OCI-LY1 (cell line): ENCODE measurements around the gene ETS2.

Source experiments
- H2AFZ ChIP-seq: fragments of 200-600 bp; sonication (generic), shearing (Covaris generic); 2 replicates; pipeline ENCODE4 v1.6.0; 2014; ENCODE audit warnings: antibody characterized with exemption, mild to moderate bottlenecking, low read length
- H3F3A ChIP-seq: fragments of 200-600 bp; sonication (generic), shearing (Covaris generic); 2 replicates; pipeline ENCODE4 v1.6.0; 2014; ENCODE audit warnings: mild to moderate bottlenecking, antibody characterized with exemption, low read length, moderate library complexity; ENCODE audit not compliant: insufficient read depth
- H3K27ac ChIP-seq: fragments of 200-600 bp; sonication (generic); 2 replicates; pipeline ENCODE4 v1.5.1; 2014; ENCODE audit warnings: low read length, mixed run types, mild to moderate bottlenecking, low read depth; ENCODE audit not compliant: poor library complexity, severe bottlenecking
- H3K27me3 ChIP-seq: fragments of 200-600 bp; sonication (generic); 2 replicates; pipeline ENCODE4 v1.6.0; 2014; ENCODE audit warnings: antibody characterized with exemption, mild to moderate bottlenecking, low read length, moderate library complexity; ENCODE audit not compliant: insufficient read depth
- H3K36me3 ChIP-seq: fragments of 200-600 bp; sonication (generic); 2 replicates; pipeline ENCODE4 v1.6.1; 2014; ENCODE audit warnings: mild to moderate bottlenecking, antibody characterized with exemption, low read length, moderate library complexity, mixed read lengths; ENCODE audit not compliant: insufficient read depth
- H3K4me1 ChIP-seq: fragments of 200-600 bp; sonication (generic); 2 replicates; pipeline ENCODE4 v1.5.1; 2014; ENCODE audit warnings: mild to moderate bottlenecking, low read length, moderate library complexity; ENCODE audit not compliant: insufficient read depth, severe bottlenecking
- H3K4me2 ChIP-seq: fragments of 200-600 bp; sonication (generic), shearing (Covaris generic); 2 replicates; pipeline ENCODE4 v1.6.1; 2014; ENCODE audit warnings: low read length
- H3K4me3 ChIP-seq: fragments of 200-600 bp; sonication (generic); 2 replicates; pipeline ENCODE4 v1.5.1; 2014; ENCODE audit warnings: low read length, low read depth, mild to moderate bottlenecking, mixed read lengths; ENCODE audit not compliant: poor library complexity, severe bottlenecking
- H3K79me2 ChIP-seq: fragments of 200-600 bp; shearing (Covaris generic); 2 replicates; pipeline ENCODE4 v1.6.1; 2016; ENCODE audit warnings: mixed run types, low read length, mixed read lengths; ENCODE audit not compliant: insufficient read depth
- H3K9ac ChIP-seq: fragments of 200-600 bp; sonication (generic), shearing (Covaris generic); 2 replicates; pipeline ENCODE4 v1.6.1; 2014; ENCODE audit warnings: mild to moderate bottlenecking, low read length, mixed read lengths
- H3K9me2 ChIP-seq: fragments of 200-600 bp; sonication (generic), shearing (Covaris generic); 2 replicates; pipeline ENCODE4 v1.6.1; 2014; ENCODE audit warnings: low read depth, mild to moderate bottlenecking, low read length, mixed read lengths
- H3K9me3 ChIP-seq: fragments of 200-600 bp; shearing (Covaris generic); 2 replicates; pipeline ENCODE4 v1.6.1; 2014; ENCODE audit warnings: low read length, mixed read lengths
- H4K20me1 ChIP-seq: fragments of 200-600 bp; sonication (generic), shearing (Covaris generic); 2 replicates; pipeline ENCODE4 v1.6.0; 2016; ENCODE audit warnings: mild to moderate bottlenecking, low read length; ENCODE audit not compliant: insufficient read depth
- EZH2 ChIP-seq: fragments of 200-600 bp; sonication (generic), shearing (Covaris generic); IDR thresholded peaks from 2 replicates; pipeline ENCODE4 v1.8.0; 2017; ENCODE audit warnings: borderline replicate concordance, mixed run types, mild to moderate bottlenecking, antibody characterized with exemption, low read length, moderate library complexity, mixed read lengths
- TF ChIP-seq, protein P1 (sequence below): fragments of 200-600 bp; sonication (generic), shearing (Covaris generic); IDR thresholded peaks from 2 replicates; pipeline ENCODE4 v1.5.1; 2017; ENCODE audit warnings: mild to moderate bottlenecking, antibody characterized with exemption, low read length, moderate library complexity, mixed read lengths

Gene ETS2

GRCh38 chr21:38810034-38810825 is 4.5 kb downstream of the ETS2 start:
- H3K9me2 ChIP-seq, result no peaks in the 10 kb centered on the region
- no peak overlapping the region for H3K4me2 ChIP-seq
- no peaks in the 10 kb centered on the region for H4K20me1 ChIP-seq
- H3K9me3 ChIP-seq, result peaks cover 3% of the 10 kb centered on the region
- H3K36me3 ChIP-seq, result peaks cover 61% of the 10 kb centered on the region
- no peak overlapping the region for H3K9ac ChIP-seq
- H3F3A ChIP-seq, result no peaks in the 10 kb centered on the region
- TF ChIP-seq, protein P1, sequence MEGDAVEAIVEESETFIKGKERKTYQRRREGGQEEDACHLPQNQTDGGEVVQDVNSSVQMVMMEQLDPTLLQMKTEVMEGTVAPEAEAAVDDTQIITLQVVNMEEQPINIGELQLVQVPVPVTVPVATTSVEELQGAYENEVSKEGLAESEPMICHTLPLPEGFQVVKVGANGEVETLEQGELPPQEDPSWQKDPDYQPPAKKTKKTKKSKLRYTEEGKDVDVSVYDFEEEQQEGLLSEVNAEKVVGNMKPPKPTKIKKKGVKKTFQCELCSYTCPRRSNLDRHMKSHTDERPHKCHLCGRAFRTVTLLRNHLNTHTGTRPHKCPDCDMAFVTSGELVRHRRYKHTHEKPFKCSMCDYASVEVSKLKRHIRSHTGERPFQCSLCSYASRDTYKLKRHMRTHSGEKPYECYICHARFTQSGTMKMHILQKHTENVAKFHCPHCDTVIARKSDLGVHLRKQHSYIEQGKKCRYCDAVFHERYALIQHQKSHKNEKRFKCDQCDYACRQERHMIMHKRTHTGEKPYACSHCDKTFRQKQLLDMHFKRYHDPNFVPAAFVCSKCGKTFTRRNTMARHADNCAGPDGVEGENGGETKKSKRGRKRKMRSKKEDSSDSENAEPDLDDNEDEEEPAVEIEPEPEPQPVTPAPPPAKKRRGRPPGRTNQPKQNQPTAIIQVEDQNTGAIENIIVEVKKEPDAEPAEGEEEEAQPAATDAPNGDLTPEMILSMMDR, result no peak
- TF ChIP-seq EZH2, result no peak
- no peaks in the 10 kb centered on the region for H3K27me3 ChIP-seq
- no peak overlapping the region for H3K4me3 ChIP-seq
- H3K27ac ChIP-seq, result no peak overlapping the region
- H3K4me1 ChIP-seq, result peaks cover 9% of the 10 kb centered on the region
- H3K79me2 ChIP-seq, result peaks cover 16% of the 10 kb centered on the region
- no peak overlapping the region for H2AFZ ChIP-seq

DNA sequence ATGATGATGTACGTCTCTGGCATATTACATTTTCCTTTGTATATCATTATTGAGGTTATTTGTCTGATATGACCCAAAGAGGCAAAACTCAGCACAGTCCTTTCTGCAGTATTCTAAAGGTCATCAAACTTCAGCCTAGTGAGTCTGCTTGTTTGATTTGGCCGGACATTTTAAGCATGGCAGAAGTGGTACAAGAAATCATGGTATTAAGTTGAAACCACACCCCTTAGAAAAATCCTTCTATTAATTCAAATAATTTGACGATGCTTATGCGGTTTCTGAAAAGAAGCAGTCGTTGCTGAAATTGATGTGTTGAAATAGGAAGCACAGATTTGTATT is 5.1 kb downstream of the ETS2 start:
- Histone ChIP-seq H3K9me3 (peaks cover 3% of the 10 kb centered on the region), H3K27ac (no peak overlapping the region), H3K9ac (no peak overlapping the region), H3K27me3 (no peaks in the 10 kb centered on the region), H3K36me3 (peaks cover 62% of the 10 kb centered on the region), H3F3A (no peaks in the 10 kb centered on the region), H3K79me2 (peaks cover 16% of the 10 kb centered on the region), H3K9me2 (no peaks in the 10 kb centered on the region), H3K4me3 (no peak overlapping the region), H2AFZ (no peak overlapping the region), H3K4me2 (no peak overlapping the region), H3K4me1 (peaks cover 9% of the 10 kb centered on the region), H4K20me1 (no peaks in the 10 kb centered on the region)
- TF ChIP-seq, protein P1, result no peak
- no peak for TF ChIP-seq EZH2

DNA sequence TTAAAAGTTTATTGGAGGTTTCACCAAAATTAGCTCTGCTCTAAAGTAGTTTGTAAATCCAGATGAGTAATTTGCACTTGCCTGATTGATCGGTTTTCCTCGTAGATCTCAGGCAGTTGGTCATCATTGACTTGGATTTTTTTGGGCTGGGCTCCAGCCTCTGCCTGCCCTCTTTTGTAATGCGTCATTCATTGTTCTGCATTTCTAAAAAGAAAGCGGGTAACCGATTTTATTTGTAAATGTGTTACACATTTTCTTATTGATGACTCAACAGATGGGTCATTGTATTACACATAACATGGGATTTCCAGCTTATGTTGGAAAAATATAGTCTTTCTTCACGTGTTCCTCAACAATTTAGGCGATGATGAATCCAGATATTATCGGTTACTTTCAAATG is 5.5 kb downstream of the ETS2 start:
- no peak overlapping the region for H3K4me3 ChIP-seq

More for the DNA sequence above, 5.5 kb downstream of the ETS2 start:
- Histone ChIP-seq H2AFZ (no peak overlapping the region), H3K36me3 (peaks cover 64% of the 10 kb centered on the region), H3K79me2 (peaks cover 15% of the 10 kb centered on the region), H3K4me2 (no peak overlapping the region), H3K27me3 (no peaks in the 10 kb centered on the region), H3F3A (no peaks in the 10 kb centered on the region), H4K20me1 (no peaks in the 10 kb centered on the region), H3K27ac (no peak overlapping the region), H3K9me2 (no peaks in the 10 kb centered on the region), H3K9me3 (peaks cover 3% of the 10 kb centered on the region), H3K4me1 (peaks cover 9% of the 10 kb centered on the region), H3K9ac (no peak overlapping the region)
- TF ChIP-seq, protein P1, result no peak
- TF ChIP-seq EZH2, result no peak
